H1 (cell line): ENCODE measurements around the gene SPACDR. TPM values are rescaled to one million over a fixed set of nuclear protein-coding genes. Genes with fewer than 3 reads are reported as not detected.
A peak's percentile ranks its signal among the peaks of the same experiment; 100 is the strongest.

ENCODE experiments used
- CTCF ChIA-PET: fragments of 300-600 bp; sonication (Branson Sonifier 250); formaldehyde crosslinking; loops from one replicate; lab custom pipeline; 2021; ENCODE audit not compliant: partially characterized antibody; lab: Charles Lee
- POLR2A ChIA-PET: fragments of 300-600 bp; sonication (Branson Sonifier 250); formaldehyde crosslinking; loops from one replicate; lab custom pipeline; 2021; ENCODE audit warnings: inconsistent platforms; ENCODE audit not compliant: partially characterized antibody; lab: Charles Lee
- DNase-seq, 2 experiments: peaks; one replicate each; pipeline versions ENCODE4 v3.0.0 to v3.0.0-alpha.2; 2010 to 2022; ENCODE audit warnings: low spot score in 2 of 2, low read depth in 1 of 2, mixed read lengths in 1 of 2
- FAIRE-seq: peaks from 2 replicates; lab custom pipeline; 2011; peaks lifted over from hg19 to GRCh38; lab: Jason Lieb, UNC
- H2AFZ ChIP-seq: 2 replicates; pipeline ENCODE4 v1.8.1; 2012; ENCODE audit warnings: low read length, inconsistent platforms
- H2AK5ac ChIP-seq: 2 replicates; pipeline ENCODE4 v1.6.1; 2013; ENCODE audit warnings: low read depth, low read length
- H2BK120ac ChIP-seq: replicated peaks from 2 replicates; pipeline ENCODE3; 2013; ENCODE audit warnings: low read depth, low read length, inconsistent platforms
- H2BK12ac ChIP-seq: 2 replicates; pipeline ENCODE4 v1.6.1; 2013; ENCODE audit warnings: low read depth, low read length
- H2BK15ac ChIP-seq: 2 replicates; pipeline ENCODE4 v1.6.1; 2013; ENCODE audit warnings: low read length
- H2BK20ac ChIP-seq: 2 replicates; pipeline ENCODE4 v1.6.1; 2013; ENCODE audit warnings: low read length
- H2BK5ac ChIP-seq: 2 replicates; pipeline ENCODE4 v1.6.1; 2013; ENCODE audit warnings: low read depth, low read length
- H3K14ac ChIP-seq: 2 replicates; pipeline ENCODE4 v1.6.1; 2013; ENCODE audit warnings: inconsistent platforms; ENCODE audit not compliant: insufficient read length
- H3K18ac ChIP-seq: 2 replicates; pipeline ENCODE4 v1.6.1; 2013; ENCODE audit warnings: low read length; ENCODE audit errors: extremely low read depth
- H3K23ac ChIP-seq: 2 replicates; pipeline ENCODE4 v1.6.1; 2013; ENCODE audit warnings: inconsistent platforms; ENCODE audit not compliant: insufficient read length
- H3K23me2 ChIP-seq: 2 replicates; pipeline ENCODE4 v1.6.1; 2013; ENCODE audit warnings: low read depth, low read length
- H3K27ac ChIP-seq: 2 replicates; pipeline ENCODE4 v1.6.1; 2011; ENCODE audit warnings: low read depth, low read length, inconsistent platforms
- H3K27me3 ChIP-seq, 4 experiments: replicated peaks in 1 of 4; 1 replicate in 1 of 4; 2 replicates in 3 of 4; pipeline versions ENCODE4 v1.6.1 to v1.8.1; 2011 to 2013; ENCODE audit warnings: low read length in 3 of 4, mild to moderate bottlenecking in 3 of 4, inconsistent platforms in 2 of 4, mixed read lengths in 2 of 4, moderate library complexity in 1 of 4; ENCODE audit not compliant: control insufficient read depth in 3 of 4, insufficient read depth in 3 of 4; ENCODE audit errors: extremely low read depth in 1 of 4
- H3K36me3 ChIP-seq, 4 experiments: 2 replicates each; pipeline versions ENCODE4 v1.6.1 to v1.8.1; 2011 to 2013; ENCODE audit warnings: mild to moderate bottlenecking in 4 of 4, low read length in 3 of 4, moderate library complexity in 2 of 4, control low read depth in 1 of 4, inconsistent platforms in 1 of 4; ENCODE audit not compliant: insufficient read depth in 4 of 4, control insufficient read depth in 2 of 4
- H3K4ac ChIP-seq: replicated peaks from 2 replicates; pipeline ENCODE3; 2013; ENCODE audit warnings: low read length, low read depth, mixed read lengths, inconsistent platforms; ENCODE audit not compliant: insufficient read length
- H3K4me1 ChIP-seq, 4 experiments: replicated peaks in 1 of 4; 1 replicate in 1 of 4; 2 replicates in 3 of 4; pipeline versions ENCODE4 v1.6.1 to v1.8.1; 2011 to 2013; ENCODE audit warnings: low read length in 3 of 4, inconsistent platforms in 2 of 4, mixed read lengths in 1 of 4; ENCODE audit not compliant: insufficient read depth in 4 of 4, control insufficient read depth in 3 of 4
- H3K4me2 ChIP-seq, 2 experiments: 2 replicates each; pipeline versions ENCODE4 v1.6.1 to v1.8.1; 2011 to 2013; ENCODE audit warnings: low read depth in 2 of 2, low read length in 2 of 2, control low read depth in 1 of 2, inconsistent platforms in 1 of 2, mild to moderate bottlenecking in 1 of 2; ENCODE audit not compliant: insufficient read depth in 1 of 2
- H3K4me3 ChIP-seq, 4 experiments: fragments of 200-600, 300-600 bp in 1 of 4; sonication (generic), shearing (Covaris generic), sonication (Bioruptor Twin) in 1 of 4; 2 replicates each; pipeline versions ENCODE4 v1.5.1 to v1.8.1; 2011 to 2016; ENCODE audit warnings: low read length in 4 of 4, low read depth in 3 of 4, control low read depth in 2 of 4, inconsistent platforms in 2 of 4, mild to moderate bottlenecking in 2 of 4, mixed read lengths in 1 of 4, moderate library complexity in 1 of 4; ENCODE audit not compliant: insufficient read depth in 2 of 4; ENCODE audit errors: extremely low read depth in 1 of 4
- H3K56ac ChIP-seq: replicated peaks from 2 replicates; pipeline ENCODE3; 2013; ENCODE audit warnings: low read depth, mild to moderate bottlenecking, mixed read lengths, low read length, inconsistent platforms; ENCODE audit not compliant: insufficient read length
- H3K79me1 ChIP-seq: 2 replicates; pipeline ENCODE4 v1.6.1; 2013; ENCODE audit warnings: low read depth, low read length, control low read depth
- H3K79me2 ChIP-seq, 2 experiments: 2 replicates each; pipeline versions ENCODE4 v1.6.1 to v1.8.1; 2012 to 2013; ENCODE audit warnings: low read length in 2 of 2, mild to moderate bottlenecking in 2 of 2, inconsistent platforms in 1 of 2; ENCODE audit not compliant: insufficient read depth in 2 of 2, control insufficient read depth in 1 of 2
- H3K9ac ChIP-seq, 4 experiments: replicated peaks in 1 of 4; 1 replicate in 1 of 4; 2 replicates in 3 of 4; pipeline versions ENCODE4 v1.6.1 to v1.8.1; 2011 to 2013; ENCODE audit warnings: low read depth in 3 of 4, low read length in 3 of 4, control low read depth in 2 of 4, mild to moderate bottlenecking in 2 of 4, moderate library complexity in 2 of 4, inconsistent platforms in 1 of 4; ENCODE audit errors: extremely low read depth in 1 of 4
- H3K9me3 ChIP-seq, 2 experiments: 2 replicates each; pipeline versions ENCODE4 v1.6.1 to v1.8.1; 2012 to 2013; ENCODE audit warnings: mild to moderate bottlenecking in 2 of 2, moderate library complexity in 2 of 2, control low read depth in 1 of 2, inconsistent platforms in 1 of 2, low read depth in 1 of 2, low read length in 1 of 2, mixed read lengths in 1 of 2; ENCODE audit not compliant: insufficient read depth in 2 of 2
- H4K20me1 ChIP-seq, 2 experiments: replicated peaks in 1 of 2; 2 replicates each; pipeline versions ENCODE3 to v1.8.1; 2011 to 2013; ENCODE audit warnings: inconsistent platforms in 2 of 2, low read length in 2 of 2, mild to moderate bottlenecking in 1 of 2; ENCODE audit not compliant: insufficient read depth in 2 of 2, control insufficient read depth in 1 of 2
- H4K5ac ChIP-seq: 2 replicates; pipeline ENCODE4 v1.6.1; 2013; ENCODE audit warnings: low read length, low read depth, mixed read lengths, inconsistent platforms; ENCODE audit not compliant: insufficient read length
- H4K8ac ChIP-seq: 2 replicates; pipeline ENCODE4 v1.8.0; 2013; ENCODE audit warnings: mild to moderate bottlenecking, moderate library complexity, low read length, inconsistent platforms; ENCODE audit not compliant: insufficient read depth; ENCODE audit errors: extremely low read depth
- H4K91ac ChIP-seq: replicated peaks from 2 replicates; pipeline ENCODE3; 2013; ENCODE audit warnings: low read length, mixed read lengths, inconsistent platforms; ENCODE audit not compliant: insufficient read length
- BACH1 ChIP-seq: IDR thresholded peaks from 2 replicates; pipeline ENCODE4 v1.6.1; 2012; ENCODE audit warnings: low read length, improper control_type of control experiment
- EGR1 ChIP-seq: IDR thresholded peaks from 2 replicates; pipeline ENCODE4 v1.6.1; 2011; ENCODE audit warnings: low read depth, low read length, borderline replicate concordance
- EP300 ChIP-seq, 2 experiments: IDR thresholded peaks; 1 replicate in 1 of 2; 2 replicates in 1 of 2; pipeline ENCODE4 v1.6.1; 2011 to 2012; ENCODE audit warnings: low read depth in 2 of 2, low read length in 2 of 2, mild to moderate bottlenecking in 2 of 2, borderline replicate concordance in 1 of 2, inconsistent platforms in 1 of 2, moderate library complexity in 1 of 2
- JUND ChIP-seq: IDR thresholded peaks from 2 replicates; pipeline ENCODE4 v1.6.1; 2011; ENCODE audit warnings: mild to moderate bottlenecking, improper control_type of control experiment, low read length
- KDM4A ChIP-seq: IDR thresholded peaks from one replicate; pipeline ENCODE4 v1.7.1; 2012; ENCODE audit warnings: low read depth, mild to moderate bottlenecking, moderate library complexity, low read length, inconsistent platforms; ENCODE audit not compliant: severe bottlenecking
- TAF1 ChIP-seq: IDR thresholded peaks from 2 replicates; pipeline ENCODE4 v1.6.1; 2011; ENCODE audit warnings: mild to moderate bottlenecking, low read depth, low read length
- WGBS, 2 experiments: shearing (Covaris generic) in 1 of 2; methylation state at CpG; one replicate each; pipeline versions ENCODE4 v1.1.6 to v1.1.7; 2013 to 2015; ENCODE audit warnings: low lambda C conversion rate in 2 of 2, mixed read lengths in 2 of 2, inconsistent platforms in 1 of 2, low coverage in 1 of 2, missing lambda C conversion rate in 1 of 2; ENCODE audit not compliant: insufficient replicate concordance in 2 of 2, insufficient coverage in 1 of 2, insufficient read length in 1 of 2; ENCODE audit errors: extremely low coverage in 1 of 2, missing lambda C conversion rate in 1 of 2; 5-methylcytosine and 5-hydroxymethylcytosine counted together
- polyA plus RNA-seq, 7 experiments: library from polyadenylated mRNA; depleted of rRNA in 3 of 7; stranded (reverse) in 5 of 7; unstranded in 2 of 7; fragments of >200 nt in 5 of 7; fragments of 200-250 nt in 2 of 7; gene quantifications; 1 replicate in 5 of 7; 2 replicates in 1 of 7; 4 replicates in 1 of 7; pipeline versions ENCODE4 v1.2.1 to v1.2.3, GENCODE V29; 2011 to 2013; ENCODE audit warnings: missing spikeins in 2 of 7, mixed read lengths in 2 of 7
- total RNA-seq: library from RNA; stranded (reverse); fragmentation: NEBNext Ultra II Directional; extraction: Animal tissue kit (Norgen Biotek cat#: 25700); gene quantifications from 2 replicates; pipeline ENCODE4 v1.2.1, GENCODE V29; 2021
- TF ChIP-seq, protein P1 (sequence below), 3 experiments: IDR thresholded peaks; 1 replicate in 2 of 3; 2 replicates in 1 of 3; pipeline versions ENCODE4 v1.5.1 to v1.6.1; 2011; ENCODE audit warnings: low read length in 3 of 3, mild to moderate bottlenecking in 3 of 3, inconsistent platforms in 2 of 3, low read depth in 1 of 3, moderate library complexity in 1 of 3; ENCODE audit not compliant: insufficient read depth in 1 of 3; ENCODE audit errors: control extremely low read depth in 1 of 3

Gene SPACDR
- total and polyA plus RNA-seq, 2 of the 8 experiments (the other 6 are each of a cell fraction or from before 2014, with no cell fraction given): 0.26 TPM; not detected in 1

DNA sequence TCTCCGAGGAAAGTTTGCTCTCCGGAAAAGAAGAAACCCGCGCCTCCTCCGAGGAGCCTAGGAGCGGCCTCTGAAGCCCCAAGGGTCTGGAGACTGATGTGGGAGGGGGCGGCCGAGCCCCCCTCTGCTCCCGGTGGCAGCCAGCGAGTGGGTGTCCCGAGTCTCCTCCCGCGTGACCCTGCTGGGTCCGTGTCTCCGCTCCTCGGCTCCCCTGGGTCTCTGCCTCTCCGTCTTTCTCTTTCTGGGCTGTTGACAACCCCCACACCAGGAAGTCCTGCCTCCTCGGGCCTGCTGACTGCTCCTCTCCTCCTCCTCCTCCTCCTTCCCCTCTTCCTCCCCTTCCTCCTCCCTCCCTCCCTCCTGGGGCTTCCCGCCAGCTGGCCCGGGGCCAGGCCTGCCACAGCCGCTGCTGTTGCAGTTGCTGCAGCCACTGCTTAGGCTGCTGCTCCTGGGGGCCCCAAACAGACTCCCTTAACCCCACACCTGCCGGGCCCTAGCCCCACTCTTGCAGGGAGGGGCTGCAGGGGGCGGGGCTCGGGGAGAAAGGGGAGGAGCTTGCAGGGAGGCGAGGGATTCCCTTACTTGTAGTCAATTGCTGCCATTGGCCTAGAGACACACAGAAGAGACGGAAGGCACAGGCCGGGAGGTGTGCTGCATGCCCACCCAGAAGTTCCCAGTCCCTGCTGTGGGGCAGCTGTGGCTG, 15.0 kb upstream of the SPACDR start, which contains the start of gene TSC22D4:
TSC22D4 (minus strand) TSS at position 257 of the 703 bp plus-strand sequence. CDS start 1,176 bp downstream, outside the sequence.
- H2BK15ac ChIP-seq: no peak within 1 kb of the TSS
- POLR2A ChIA-PET: interaction anchor here (0.6 to 2.0 kb wide), 10 partner anchors 10 to 655 kb away, joined by 3 to 13 read pairs (median 4); partner anchors contain the start of genes MEPCE, PCOLCE and ZCWPW1
- H3K23ac ChIP-seq: no peak within 1 kb of the TSS
- FAIRE-seq (no peak), DNase-seq (peak; percentile 90 to 96)
- H4K8ac ChIP-seq: no peak within 1 kb of the TSS
- H3K27ac ChIP-seq: no peak within 1 kb of the TSS
- H3K9me3 ChIP-seq: no peaks in the 10 kb centered on the region
- H3K4me1 ChIP-seq: peaks cover 0 to 12% (median 6%) of the 10 kb centered on the region in 4 experiments; a peak in 5 of 7 replicates
- H3K9ac ChIP-seq: peak within 1 kb of the TSS in 2 of 4 experiments; percentile 52 to 54; a peak in 2 of 7 replicates
- peak within 1 kb of the TSS; percentile 81 to 83 for H3K4me2 ChIP-seq
- H2BK12ac ChIP-seq: no peak within 1 kb of the TSS
- no peak within 1 kb of the TSS for H4K91ac ChIP-seq
- 2% methylated on average over 19 of the region's 27 CpGs; no CpG with 5 or more reads in 1 of the 2 experiments for WGBS, 2 experiments
- peak within 1 kb of the TSS; percentile 54 for H3K56ac ChIP-seq
- H2BK5ac ChIP-seq: peak within 1 kb of the TSS; percentile 54; the same call in 1 of the 2 replicates
- no peak within 1 kb of the TSS for H2BK20ac ChIP-seq
- H3K79me2 ChIP-seq: no peaks in the 10 kb centered on the region
- H3K14ac ChIP-seq: no peak within 1 kb of the TSS
- H2AK5ac ChIP-seq: no peak within 1 kb of the TSS
- no peaks in the 10 kb centered on the region for H4K20me1 ChIP-seq
- no peaks in the 10 kb centered on the region; the same call in 1 of the 2 replicates for H3K79me1 ChIP-seq
- no peaks in the 10 kb centered on the region for H3K27me3 ChIP-seq
- no peak within 1 kb of the TSS for H2BK120ac ChIP-seq
- H4K5ac ChIP-seq: peak within 1 kb of the TSS; percentile 44
- peaks cover 6% of the 10 kb centered on the region; the same call in 1 of the 2 replicates for H3K23me2 ChIP-seq
- no peak within 1 kb of the TSS for H2AFZ ChIP-seq
- peak within 1 kb of the TSS; percentile 48; the same call in 1 of the 2 replicates for H3K18ac ChIP-seq
- H3K4me3 ChIP-seq: peak within 1 kb of the TSS; percentile 78 to 86 (median 81)
- H3K4ac ChIP-seq: no peak within 1 kb of the TSS
- peaks cover 0 to 3% (median 0%) of the 10 kb centered on the region in 4 experiments; a peak in 1 of 8 replicates for H3K36me3 ChIP-seq
- CTCF ChIA-PET: interaction anchor here (0.6 to 11.3 kb wide), 5 partner anchors 13 to 81 kb away, joined by 3 to 152 read pairs (median 6); partner anchors contain the start of gene SPACDR
- TF ChIP-seq EP300 (IDR thresholded peaks at IDR 0.05; ENCODE audit: borderline replicate concordance in 1 of 2, low read depth in 2 of 2, low read length in 2 of 2): no peak; a peak in 1 of 3 replicates
- peak; percentile 34; the same call in 1 of the 2 replicates for TF ChIP-seq BACH1
- TF ChIP-seq KDM4A: peak; percentile 81
- TF ChIP-seq EGR1: peak; percentile 19
- TF ChIP-seq, protein P1, sequence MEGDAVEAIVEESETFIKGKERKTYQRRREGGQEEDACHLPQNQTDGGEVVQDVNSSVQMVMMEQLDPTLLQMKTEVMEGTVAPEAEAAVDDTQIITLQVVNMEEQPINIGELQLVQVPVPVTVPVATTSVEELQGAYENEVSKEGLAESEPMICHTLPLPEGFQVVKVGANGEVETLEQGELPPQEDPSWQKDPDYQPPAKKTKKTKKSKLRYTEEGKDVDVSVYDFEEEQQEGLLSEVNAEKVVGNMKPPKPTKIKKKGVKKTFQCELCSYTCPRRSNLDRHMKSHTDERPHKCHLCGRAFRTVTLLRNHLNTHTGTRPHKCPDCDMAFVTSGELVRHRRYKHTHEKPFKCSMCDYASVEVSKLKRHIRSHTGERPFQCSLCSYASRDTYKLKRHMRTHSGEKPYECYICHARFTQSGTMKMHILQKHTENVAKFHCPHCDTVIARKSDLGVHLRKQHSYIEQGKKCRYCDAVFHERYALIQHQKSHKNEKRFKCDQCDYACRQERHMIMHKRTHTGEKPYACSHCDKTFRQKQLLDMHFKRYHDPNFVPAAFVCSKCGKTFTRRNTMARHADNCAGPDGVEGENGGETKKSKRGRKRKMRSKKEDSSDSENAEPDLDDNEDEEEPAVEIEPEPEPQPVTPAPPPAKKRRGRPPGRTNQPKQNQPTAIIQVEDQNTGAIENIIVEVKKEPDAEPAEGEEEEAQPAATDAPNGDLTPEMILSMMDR (IDR thresholded peaks at IDR 0.05; ENCODE audit: control extremely low read depth in 1 of 3, insufficient read depth in 1 of 3, low read depth in 1 of 3, low read length in 3 of 3): peak in 1 of 3 experiments; percentile 7; a peak in 1 of 4 replicates
- peak; percentile 30; the same call in 1 of the 2 replicates for TF ChIP-seq JUND
- peak; percentile 63; the same call in 1 of the 2 replicates for TF ChIP-seq TAF1
